DMS53 treated with DMSO at 0.1 percent for 48 hours (cell line): ENCODE results near the gene SLFNL1.
A peak's percentile ranks its signal among the peaks of the same experiment; 100 is the strongest.

ENCODE experiments used
- DNase-seq: peaks from one replicate; lab custom pipeline; 2025; ENCODE audit not compliant: unreplicated experiment; lab: John Stamatoyannopoulos, UW

Gene SLFNL1

GRCh38 chr1:40987439-40988276 lies 33.9 kb downstream of the SLFNL1 start:
- DNase-seq, result no peak

GRCh38 chr1:40986956-40987355 lies 34.6 kb downstream of the SLFNL1 start:
- no peak for DNase-seq

GRCh38 chr1:40986328-40986783 lies 35.2 kb downstream of the SLFNL1 start:
- DNase-seq, result no peak

GRCh38 chr1:40985875-40986274 lies 35.6 kb downstream of the SLFNL1 start:
- no peak for DNase-seq

- DNase-seq, result no peak
These were observed 36.4 kb downstream of the SLFNL1 start for GRCh38 chr1:40985161-40985560.

- no peak for DNase-seq
These were observed 37.0 kb downstream of the SLFNL1 start for GRCh38 chr1:40984531-40984930.

GRCh38 chr1:40984066-40984465 lies 37.5 kb downstream of the SLFNL1 start:
- DNase-seq, result no peak

GRCh38 chr1:40983286-40983685 lies 38.2 kb downstream of the SLFNL1 start:
- DNase-seq, result no peak

GRCh38 chr1:40982721-40983120 lies 38.8 kb downstream of the SLFNL1 start:
- DNase-seq, result no peak

- DNase-seq, result no peak
These were observed 39.7 kb downstream of the SLFNL1 start for GRCh38 chr1:40981691-40982448.

- DNase-seq, result peak; percentile 32
These were observed 40.9 kb downstream of the SLFNL1 start for GRCh38 chr1:40980453-40981121.

GRCh38 chr1:40980068-40980452 lies 41.5 kb downstream of the SLFNL1 start:
- no peak for DNase-seq

GRCh38 chr1:40979241-40980067 lies 42.1 kb downstream of the SLFNL1 start, which contains the start of gene CTPS1:
Gene CTPS1 (plus strand): TSS chr1:40979696. CDS start chr1:40983291, 3,595 bp downstream.
- peak; percentile 91 for DNase-seq

GRCh38 chr1:40978886-40979240 lies 42.7 kb downstream of the SLFNL1 start:
- no peak for DNase-seq

GRCh38 chr1:40977716-40978115 lies 43.8 kb downstream of the SLFNL1 start:
- DNase-seq, result no peak

- no peak for DNase-seq
These were observed 44.4 kb downstream of the SLFNL1 start for GRCh38 chr1:40976952-40977690.

- no peak for DNase-seq
These were observed 46.6 kb downstream of the SLFNL1 start for GRCh38 chr1:40974945-40975344.

- no peak for DNase-seq
These were observed 47.6 kb downstream of the SLFNL1 start for GRCh38 chr1:40973912-40974311.

- DNase-seq, result no peak
These were observed 49.6 kb downstream of the SLFNL1 start for GRCh38 chr1:40971966-40972365.

GRCh38 chr1:40969445-40969844 lies 52.1 kb downstream of the SLFNL1 start:
- DNase-seq, result no peak
